H1 (cell line): ENCODE results near the gene TBX15.

Experiments
- BCL11A ChIP-seq, 2 experiments: IDR thresholded peaks; one replicate each; pipeline ENCODE4 v1.6.1; 2011; ENCODE audit warnings: low read depth in 2 of 2, low read length in 2 of 2, mild to moderate bottlenecking in 2 of 2
- EP300 ChIP-seq, 2 experiments: IDR thresholded peaks; 1 replicate in 1 of 2; 2 replicates in 1 of 2; pipeline ENCODE4 v1.6.1; 2011 to 2012; ENCODE audit warnings: low read depth in 2 of 2, low read length in 2 of 2, mild to moderate bottlenecking in 2 of 2, borderline replicate concordance in 1 of 2, inconsistent platforms in 1 of 2, moderate library complexity in 1 of 2
- EZH2 ChIP-seq: fragments of 200-600 bp; sonication (generic); IDR thresholded peaks from 2 replicates; pipeline ENCODE4 v1.7.1; 2012; ENCODE audit warnings: low read depth, mild to moderate bottlenecking, moderate library complexity, low read length, inconsistent platforms; ENCODE audit not compliant: severe bottlenecking
- GABPA ChIP-seq: IDR thresholded peaks from 2 replicates; pipeline ENCODE4 v1.6.1; 2011; ENCODE audit warnings: mild to moderate bottlenecking, low read length, moderate library complexity, borderline replicate concordance; ENCODE audit not compliant: insufficient read depth
- SIX5 ChIP-seq: IDR thresholded peaks from 2 replicates; pipeline ENCODE4 v1.6.1; 2011; ENCODE audit warnings: mild to moderate bottlenecking, low read depth, low read length
- TAF1 ChIP-seq: IDR thresholded peaks from 2 replicates; pipeline ENCODE4 v1.6.1; 2011; ENCODE audit warnings: mild to moderate bottlenecking, low read depth, low read length
- TF ChIP-seq, protein P1 (sequence below), 3 experiments: IDR thresholded peaks; 1 replicate in 2 of 3; 2 replicates in 1 of 3; pipeline versions ENCODE4 v1.5.1 to v1.6.1; 2011; ENCODE audit warnings: low read length in 3 of 3, mild to moderate bottlenecking in 3 of 3, inconsistent platforms in 2 of 3, low read depth in 1 of 3, moderate library complexity in 1 of 3; ENCODE audit not compliant: insufficient read depth in 1 of 3; ENCODE audit errors: control extremely low read depth in 1 of 3

- TF ChIP-seq, protein P1, sequence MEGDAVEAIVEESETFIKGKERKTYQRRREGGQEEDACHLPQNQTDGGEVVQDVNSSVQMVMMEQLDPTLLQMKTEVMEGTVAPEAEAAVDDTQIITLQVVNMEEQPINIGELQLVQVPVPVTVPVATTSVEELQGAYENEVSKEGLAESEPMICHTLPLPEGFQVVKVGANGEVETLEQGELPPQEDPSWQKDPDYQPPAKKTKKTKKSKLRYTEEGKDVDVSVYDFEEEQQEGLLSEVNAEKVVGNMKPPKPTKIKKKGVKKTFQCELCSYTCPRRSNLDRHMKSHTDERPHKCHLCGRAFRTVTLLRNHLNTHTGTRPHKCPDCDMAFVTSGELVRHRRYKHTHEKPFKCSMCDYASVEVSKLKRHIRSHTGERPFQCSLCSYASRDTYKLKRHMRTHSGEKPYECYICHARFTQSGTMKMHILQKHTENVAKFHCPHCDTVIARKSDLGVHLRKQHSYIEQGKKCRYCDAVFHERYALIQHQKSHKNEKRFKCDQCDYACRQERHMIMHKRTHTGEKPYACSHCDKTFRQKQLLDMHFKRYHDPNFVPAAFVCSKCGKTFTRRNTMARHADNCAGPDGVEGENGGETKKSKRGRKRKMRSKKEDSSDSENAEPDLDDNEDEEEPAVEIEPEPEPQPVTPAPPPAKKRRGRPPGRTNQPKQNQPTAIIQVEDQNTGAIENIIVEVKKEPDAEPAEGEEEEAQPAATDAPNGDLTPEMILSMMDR (IDR thresholded peaks at IDR 0.05; ENCODE audit: control extremely low read depth in 1 of 3, insufficient read depth in 1 of 3, low read depth in 1 of 3, low read length in 3 of 3): no peak
- TF ChIP-seq TAF1 (no peak), EZH2 (no peak), SIX5 (no peak), EP300 (IDR thresholded peaks at IDR 0.05; ENCODE audit: borderline replicate concordance in 1 of 2, low read depth in 2 of 2, low read length in 2 of 2) (no peak), GABPA (no peak), BCL11A (IDR thresholded peaks at IDR 0.05; ENCODE audit: low read depth in 2 of 2, low read length in 2 of 2) (no peak)
These were observed 39.6 kb upstream of the TBX15 start for GRCh38 chr1:119027759-119028158.
